ENCODE data around the gene RIPOR2. TPM values are rescaled to one million over a fixed set of nuclear protein-coding genes. Genes with fewer than 3 reads are reported as not detected.

Gene RIPOR2
- total RNA-seq, 1 experiment from 2014 or later: 5.0 TPM

DNA sequence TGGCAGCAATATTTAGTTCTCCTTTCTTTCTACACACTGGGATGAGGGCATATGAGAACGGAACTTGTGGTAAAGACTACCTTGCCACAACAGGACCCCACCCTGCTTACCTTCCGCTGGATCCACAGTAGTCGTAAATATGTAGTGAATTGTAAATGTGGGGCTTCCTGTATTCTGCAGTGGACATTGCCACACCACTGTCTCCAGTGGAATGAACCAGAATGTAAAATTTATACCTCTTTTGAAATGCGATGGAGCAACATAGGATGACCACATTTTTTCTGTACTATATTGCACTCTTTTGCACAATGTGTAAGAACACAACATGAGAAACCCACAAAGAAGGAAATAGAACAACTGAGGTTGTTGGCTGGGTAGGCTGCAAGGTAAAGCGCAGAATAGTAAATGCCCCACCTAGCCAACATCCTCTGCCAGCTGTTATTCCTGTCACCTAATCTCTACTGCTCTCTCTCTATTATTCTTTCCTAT, 16.1 kb upstream of the RIPOR2 start:
- Histone ChIP-seq H3K27ac (ENCODE audit: insufficient read length, low read depth, low read length) (no peak overlapping the region), H3K4ac (ENCODE audit: low read depth, low read length) (no peak overlapping the region), H3K79me1 (ENCODE audit: insufficient read depth, low read depth, low read length, poor library complexity, severe bottlenecking) (no peaks in the 10 kb centered on the region), H3K27me3 (ENCODE audit: insufficient read depth, low read length) (no peaks in the 10 kb centered on the region), H3K4me2 (ENCODE audit: insufficient read depth, insufficient read length, low read length) (no peak overlapping the region), H3K23me2 (ENCODE audit: insufficient read length, low read depth, low read length, poor library complexity, severe bottlenecking) (no peaks in the 10 kb centered on the region), H2BK12ac (ENCODE audit: insufficient read length, low read depth, low read length) (no peak overlapping the region), H3K18ac (ENCODE audit: insufficient read length, low read depth, low read length) (no peak overlapping the region), H2BK5ac (ENCODE audit: insufficient read length, low read length) (no peak overlapping the region), H3K4me1 (ENCODE audit: insufficient read depth, low read length) (peaks cover 9% of the 10 kb centered on the region), H2BK120ac (ENCODE audit: low read depth, low read length, poor library complexity, severe bottlenecking) (no peak overlapping the region), H4K20me1 (ENCODE audit: control insufficient read depth, insufficient read depth, insufficient read length) (no peaks in the 10 kb centered on the region), H2AFZ (ENCODE audit: low read length) (no peak overlapping the region), H4K91ac (ENCODE audit: insufficient read length, low read depth, low read length) (no peak overlapping the region), H3K14ac (ENCODE audit: insufficient read depth, low read length) (no peak overlapping the region), H4K8ac (replicated peaks; ENCODE audit: insufficient read length, low read depth, low read length) (no peak overlapping the region), H3K9me3 (ENCODE audit: control insufficient read depth, low read depth, low read length) (no peaks in the 10 kb centered on the region), H3K79me2 (ENCODE audit: insufficient read depth, low read length) (no peaks in the 10 kb centered on the region), H2BK15ac (ENCODE audit: low read depth, low read length) (no peak overlapping the region), H4K5ac (ENCODE audit: insufficient read length, low read depth, low read length) (no peak overlapping the region), H3K23ac (ENCODE audit: insufficient read length, low read depth, low read length) (no peak overlapping the region), H3T11ph (ENCODE audit: low read length) (no peak overlapping the region), H2AK5ac (ENCODE audit: insufficient read length, low read length) (no peak overlapping the region), H3K56ac (ENCODE audit: insufficient read length, low read depth, low read length) (no peak overlapping the region), H2BK20ac (ENCODE audit: low read depth, low read length, poor library complexity, severe bottlenecking) (no peak overlapping the region), H3K9ac (ENCODE audit: extremely low read depth, insufficient read length, low read length) (no peak overlapping the region)
- H3K4me1 Mint-ChIP-seq: peaks cover 6 to 16% of the 10 kb centered on the region in 2 experiments; a peak in 3 of 4 replicates
- TF ChIP-seq, protein P1, sequence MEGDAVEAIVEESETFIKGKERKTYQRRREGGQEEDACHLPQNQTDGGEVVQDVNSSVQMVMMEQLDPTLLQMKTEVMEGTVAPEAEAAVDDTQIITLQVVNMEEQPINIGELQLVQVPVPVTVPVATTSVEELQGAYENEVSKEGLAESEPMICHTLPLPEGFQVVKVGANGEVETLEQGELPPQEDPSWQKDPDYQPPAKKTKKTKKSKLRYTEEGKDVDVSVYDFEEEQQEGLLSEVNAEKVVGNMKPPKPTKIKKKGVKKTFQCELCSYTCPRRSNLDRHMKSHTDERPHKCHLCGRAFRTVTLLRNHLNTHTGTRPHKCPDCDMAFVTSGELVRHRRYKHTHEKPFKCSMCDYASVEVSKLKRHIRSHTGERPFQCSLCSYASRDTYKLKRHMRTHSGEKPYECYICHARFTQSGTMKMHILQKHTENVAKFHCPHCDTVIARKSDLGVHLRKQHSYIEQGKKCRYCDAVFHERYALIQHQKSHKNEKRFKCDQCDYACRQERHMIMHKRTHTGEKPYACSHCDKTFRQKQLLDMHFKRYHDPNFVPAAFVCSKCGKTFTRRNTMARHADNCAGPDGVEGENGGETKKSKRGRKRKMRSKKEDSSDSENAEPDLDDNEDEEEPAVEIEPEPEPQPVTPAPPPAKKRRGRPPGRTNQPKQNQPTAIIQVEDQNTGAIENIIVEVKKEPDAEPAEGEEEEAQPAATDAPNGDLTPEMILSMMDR (conservative IDR thresholded peaks at IDR 0.05): no peak
- no peak overlapping the region for H3K4me3 Mint-ChIP-seq
- no CpG with 5 or more reads among the region's 5 CpGs for WGBS (ENCODE audit: extremely low coverage, insufficient read length, low lambda C conversion rate)
- no peak for DNase-seq
- no peaks in the 10 kb centered on the region for H3K9me3 Mint-ChIP-seq
- H3K36me3 Mint-ChIP-seq (ENCODE audit: insufficient read depth in 1 of 3, low read depth in 3 of 3): peaks cover 0 to 5% (median 0%) of the 10 kb centered on the region in 3 experiments; a peak in 2 of 7 replicates
- no peak overlapping the region for H3K27ac Mint-ChIP-seq
- no peaks in the 10 kb centered on the region for H3K27me3 Mint-ChIP-seq (ENCODE audit: low read depth)

Data from H9 (cell line).